ENCODE measurements around the gene TASP1.

DNA sequence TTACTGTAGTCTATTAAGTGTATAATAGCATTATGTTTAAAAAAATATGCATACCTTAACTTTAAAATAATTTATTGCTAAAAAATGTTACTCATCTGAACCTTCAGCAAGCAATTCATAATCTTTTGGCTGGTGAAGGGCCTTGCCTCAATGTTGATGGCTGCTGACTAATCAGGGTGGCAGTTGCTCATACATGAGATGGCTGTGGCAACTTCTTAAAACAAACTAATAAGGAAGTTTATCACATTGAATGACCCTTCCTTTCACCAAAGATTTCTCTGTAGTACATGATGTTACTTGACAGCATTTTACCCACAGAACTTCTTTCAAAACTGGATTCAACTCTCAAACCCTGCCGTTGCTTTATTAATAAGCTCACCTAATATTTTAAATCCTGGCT is 84.0 kb downstream of the TASP1 start:
- TF ChIP-seq, protein P1, sequence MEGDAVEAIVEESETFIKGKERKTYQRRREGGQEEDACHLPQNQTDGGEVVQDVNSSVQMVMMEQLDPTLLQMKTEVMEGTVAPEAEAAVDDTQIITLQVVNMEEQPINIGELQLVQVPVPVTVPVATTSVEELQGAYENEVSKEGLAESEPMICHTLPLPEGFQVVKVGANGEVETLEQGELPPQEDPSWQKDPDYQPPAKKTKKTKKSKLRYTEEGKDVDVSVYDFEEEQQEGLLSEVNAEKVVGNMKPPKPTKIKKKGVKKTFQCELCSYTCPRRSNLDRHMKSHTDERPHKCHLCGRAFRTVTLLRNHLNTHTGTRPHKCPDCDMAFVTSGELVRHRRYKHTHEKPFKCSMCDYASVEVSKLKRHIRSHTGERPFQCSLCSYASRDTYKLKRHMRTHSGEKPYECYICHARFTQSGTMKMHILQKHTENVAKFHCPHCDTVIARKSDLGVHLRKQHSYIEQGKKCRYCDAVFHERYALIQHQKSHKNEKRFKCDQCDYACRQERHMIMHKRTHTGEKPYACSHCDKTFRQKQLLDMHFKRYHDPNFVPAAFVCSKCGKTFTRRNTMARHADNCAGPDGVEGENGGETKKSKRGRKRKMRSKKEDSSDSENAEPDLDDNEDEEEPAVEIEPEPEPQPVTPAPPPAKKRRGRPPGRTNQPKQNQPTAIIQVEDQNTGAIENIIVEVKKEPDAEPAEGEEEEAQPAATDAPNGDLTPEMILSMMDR (IDR thresholded peaks at IDR 0.05): no peak
- TF ChIP-seq POLR2A (IDR thresholded peaks at IDR 0.05) (no peak), EP300 (IDR thresholded peaks at IDR 0.05) (no peak), POLR2AphosphoS5 (IDR thresholded peaks at IDR 0.05) (no peak)
